IMR-90 (cell line): ENCODE measurements around the gene LRRC37A2. TPM values are rescaled to one million over a fixed set of nuclear protein-coding genes. Genes with fewer than 3 reads are reported as not detected.
"Not testable (repeated sequence)": the region's sequence is repeated elsewhere in the genome, so short reads cannot be mapped to it uniquely, and the experiment has no call there.

ENCODE experiments used
- ATAC-seq: fragments of 200-7000 bp; cut with Tn5 transposase; 2 replicates; pipeline ENCODE4 v1.9.1; 2020; ENCODE audit warnings: low read depth, mild to moderate bottlenecking, moderate library complexity
- BruUV-seq: library from RNA; stranded (reverse); fragments of 400-500 nt; replicated peaks from 2 replicates; lab custom pipeline; 2021; lab: Mats Ljungman, UMichigan
- CTCF ChIA-PET: fragments of 300-600 bp; formaldehyde crosslinking; extraction: SDS; loops from one replicate; lab custom pipeline; 2021; ENCODE audit warnings: antibody characterized with exemption; lab: Yijun Ruan, JAX
- POLR2A ChIA-PET: fragments of 300-600 bp; sonication (Branson Sonifier 250); formaldehyde crosslinking; loops from one replicate; lab custom pipeline; 2022; ENCODE audit warnings: antibody characterized with exemption; ENCODE audit not compliant: unreplicated experiment; lab: Charles Lee
- DNase-seq: peaks from one replicate; pipeline ENCODE4 v3.0.0; 2013
- H2AFZ ChIP-seq: replicated peaks from 2 replicates; pipeline ENCODE3; 2013; ENCODE audit warnings: low read length, mild to moderate bottlenecking; ENCODE audit not compliant: poor library complexity
- H2AK5ac ChIP-seq: 2 replicates; pipeline ENCODE4 v1.6.1; 2013; ENCODE audit warnings: low read depth, low read length, inconsistent platforms
- H2AK9ac ChIP-seq: replicated peaks from 2 replicates; pipeline ENCODE3; 2013; ENCODE audit warnings: mild to moderate bottlenecking, low read depth, low read length, moderate library complexity; ENCODE audit not compliant: poor library complexity
- H2BK120ac ChIP-seq: 2 replicates; pipeline ENCODE4 v1.6.1; 2013; ENCODE audit warnings: low read depth, low read length, inconsistent platforms
- H2BK15ac ChIP-seq: 3 replicates; pipeline ENCODE4 v1.6.1; 2013; ENCODE audit warnings: low read depth, low read length, inconsistent platforms
- H2BK20ac ChIP-seq: 2 replicates; pipeline ENCODE4 v1.6.1; 2013; ENCODE audit warnings: low read depth, mild to moderate bottlenecking, inconsistent platforms, low read length, moderate library complexity
- H2BK5ac ChIP-seq: 2 replicates; pipeline ENCODE4 v1.6.1; 2013; ENCODE audit warnings: mild to moderate bottlenecking, low read depth, low read length, inconsistent platforms; ENCODE audit not compliant: poor library complexity, severe bottlenecking
- H3K14ac ChIP-seq: replicated peaks from 2 replicates; pipeline ENCODE4 v1.6.1; 2013; ENCODE audit warnings: low read depth, low read length, inconsistent platforms
- H3K18ac ChIP-seq: 2 replicates; pipeline ENCODE4 v1.6.1; 2013; ENCODE audit warnings: low read depth, low read length, control low read depth
- H3K23ac ChIP-seq: 2 replicates; pipeline ENCODE4 v1.6.1; 2013; ENCODE audit warnings: low read depth, low read length, inconsistent platforms
- H3K27ac ChIP-seq: 2 replicates; pipeline ENCODE4 v1.5.1; 2013; ENCODE audit warnings: mild to moderate bottlenecking, control low read depth, low read length; ENCODE audit not compliant: insufficient read depth
- H3K27me3 ChIP-seq: 2 replicates; pipeline ENCODE4 v1.6.1; 2013; ENCODE audit warnings: low read length; ENCODE audit not compliant: control insufficient read depth, insufficient read depth
- H3K36me3 ChIP-seq: 2 replicates; pipeline ENCODE4 v1.6.1; 2013; ENCODE audit warnings: low read length, mixed read lengths; ENCODE audit not compliant: control insufficient read depth, insufficient read depth
- H3K4ac ChIP-seq: 2 replicates; pipeline ENCODE4 v1.6.1; 2013; ENCODE audit warnings: low read depth, low read length, inconsistent platforms
- H3K4me1 ChIP-seq: 2 replicates; pipeline ENCODE4 v1.6.1; 2013; ENCODE audit warnings: low read length, mixed read lengths; ENCODE audit not compliant: control insufficient read depth, insufficient read depth
- H3K4me2 ChIP-seq: 2 replicates; pipeline ENCODE4 v1.6.1; 2013; ENCODE audit warnings: low read depth, mild to moderate bottlenecking, control low read depth, low read length, moderate library complexity
- H3K4me3 ChIP-seq: 2 replicates; pipeline ENCODE4 v1.5.1; 2013; ENCODE audit warnings: low read depth, mild to moderate bottlenecking, control low read depth, low read length, moderate library complexity; ENCODE audit not compliant: insufficient read depth
- H3K56ac ChIP-seq: 2 replicates; pipeline ENCODE4 v1.6.1; 2013; ENCODE audit warnings: low read length, inconsistent platforms; ENCODE audit not compliant: insufficient read depth; ENCODE audit errors: extremely low read depth
- H3K79me1 ChIP-seq, 2 experiments: 2 replicates each; pipeline ENCODE4 v1.6.1; 2013; ENCODE audit warnings: low read length in 2 of 2, inconsistent platforms in 1 of 2, low read depth in 1 of 2
- H3K9ac ChIP-seq: 2 replicates; pipeline ENCODE4 v1.6.1; 2013; ENCODE audit warnings: low read depth, low read length, control low read depth
- H3K9me1 ChIP-seq: 2 replicates; pipeline ENCODE4 v1.6.1; 2013; ENCODE audit warnings: low read length, inconsistent platforms; ENCODE audit not compliant: insufficient read depth
- H3K9me3 ChIP-seq: 2 replicates; pipeline ENCODE4 v1.6.1; 2013; ENCODE audit warnings: low read length; ENCODE audit not compliant: control insufficient read depth, insufficient read depth
- H4K20me1 ChIP-seq: 2 replicates; pipeline ENCODE4 v1.6.1; 2013; ENCODE audit warnings: low read length, inconsistent platforms; ENCODE audit not compliant: insufficient read depth
- H4K5ac ChIP-seq: 2 replicates; pipeline ENCODE4 v1.6.1; 2013; ENCODE audit warnings: mild to moderate bottlenecking, low read depth, low read length, control low read depth
- H4K8ac ChIP-seq, 2 experiments: 2 replicates each; pipeline ENCODE4 v1.6.1; 2013; ENCODE audit warnings: low read depth in 2 of 2, low read length in 2 of 2, control low read depth in 1 of 2, inconsistent platforms in 1 of 2
- H4K91ac ChIP-seq: 2 replicates; pipeline ENCODE4 v1.6.1; 2013; ENCODE audit warnings: low read depth, low read length, inconsistent platforms; ENCODE audit not compliant: insufficient read depth
- WGBS, 2 experiments: methylation state at CpG; one replicate each; pipeline versions ENCODE4 v1.1.5 to v1.1.7; 2013; ENCODE audit warnings: missing lambda C conversion rate in 2 of 2; ENCODE audit not compliant: insufficient read length in 1 of 2; ENCODE audit errors: extremely low coverage in 2 of 2; 5-methylcytosine and 5-hydroxymethylcytosine counted together
- dilution Hi-C: fragments of 300-500 bp; cut with HindIII; formaldehyde crosslinking; loops from one replicate; pipeline ENCODE4 v1.14.3; 2018; ENCODE audit warnings: low sequenced_read_pairs; ENCODE audit not compliant: unreplicated experiment
- in situ Hi-C: fragments of 300-500 bp; cut with MboI; formaldehyde crosslinking; loops from 3 replicates; pipeline ENCODE4 v1.14.3; 2019; ENCODE audit warnings: low sequenced_read_pairs, inconsistent platforms, mixed read lengths
- intact Hi-C: fragments of 100-400 bp; cut with micrococcal nuclease; formaldehyde crosslinking; loops from 2 replicates; pipeline ENCODE4 v1.10.0; 2022
- polyA plus RNA-seq, 3 experiments: library from polyadenylated mRNA; depleted of rRNA; stranded (reverse); fragments of >200 nt; gene quantifications; 2 replicates each; pipeline ENCODE4 v1.2.3, GENCODE V29; 2012; ENCODE audit warnings: low replicate concordance in 1 of 3
- total RNA-seq: library from RNA; depleted of rRNA; stranded (reverse); fragments of >200 nt; gene quantifications from 2 replicates; pipeline ENCODE4 v1.2.3, GENCODE V29; 2012

The LRRC37A2 gene
- total and polyA plus RNA-seq, 2 of the 4 experiments (the other 2 are of a cell fraction), result 2.7 to 3.2 TPM

DNA sequence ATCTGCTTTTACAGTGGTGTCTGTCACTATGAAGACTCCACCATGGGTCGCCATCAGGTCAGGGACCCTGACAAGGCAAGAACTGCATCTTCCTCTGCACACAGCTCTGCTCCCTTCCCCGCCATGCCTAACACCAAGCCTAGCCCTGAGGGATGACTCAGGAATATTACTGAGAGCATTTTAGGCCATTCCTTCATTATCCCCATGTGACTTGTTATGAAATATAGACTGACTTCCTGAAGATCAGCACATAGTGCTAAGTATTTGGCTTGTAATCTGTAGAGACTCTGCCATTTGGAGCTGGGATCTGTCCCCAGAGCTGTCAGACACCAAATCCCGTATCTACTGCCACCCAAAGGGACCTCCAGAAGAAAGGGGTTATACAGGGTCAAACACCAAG lies 47.8 kb downstream of the LRRC37A2 start:
- H3K9ac ChIP-seq, H3K27me3 ChIP-seq, H2BK5ac ChIP-seq, H3K27ac ChIP-seq, intact Hi-C loops, H2AFZ ChIP-seq, H3K9me1 ChIP-seq, BruUV-seq, H3K23ac ChIP-seq, POLR2A ChIA-PET, H2AK9ac ChIP-seq, CTCF ChIA-PET, H3K14ac ChIP-seq, H3K36me3 ChIP-seq, H2BK120ac ChIP-seq, in situ Hi-C loops, H3K4me1 ChIP-seq, DNase-seq, H3K4me3 ChIP-seq, H3K4ac ChIP-seq, H4K20me1 ChIP-seq, H2BK15ac ChIP-seq, H4K8ac ChIP-seq, dilution Hi-C loops, H3K79me1 ChIP-seq, H3K9me3 ChIP-seq, H4K5ac ChIP-seq, H3K4me2 ChIP-seq, H2AK5ac ChIP-seq, H3K18ac ChIP-seq, H2BK20ac ChIP-seq, H4K91ac ChIP-seq, H3K56ac ChIP-seq: not testable (repeated sequence)
- ATAC-seq, result peak; percentile 35
- no CpG with 5 or more reads among the region's 3 CpGs for WGBS, 2 experiments

DNA sequence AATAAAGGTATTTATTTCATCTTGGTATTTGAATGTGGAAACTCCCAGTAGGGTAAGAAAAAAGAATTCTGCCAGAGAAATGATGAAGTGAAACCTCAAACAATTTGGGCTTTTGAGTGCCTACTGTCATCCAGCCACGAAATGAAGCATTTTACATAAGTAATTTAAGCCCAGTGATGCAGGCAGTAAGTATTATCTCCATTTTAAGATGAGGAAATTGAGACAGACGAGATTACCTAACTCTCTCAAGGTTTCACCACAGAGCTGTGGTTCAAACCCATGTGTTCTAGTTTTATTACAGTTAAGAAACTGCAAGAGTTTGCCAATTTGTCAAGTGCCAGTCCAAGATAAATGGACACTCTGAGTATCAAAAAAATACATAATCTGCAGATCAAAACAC lies 54.0 kb downstream of the LRRC37A2 start:
- CTCF ChIA-PET, H2BK20ac ChIP-seq, H2BK15ac ChIP-seq, POLR2A ChIA-PET, H3K9me3 ChIP-seq, ATAC-seq, H3K56ac ChIP-seq, H3K4ac ChIP-seq, H2BK120ac ChIP-seq, dilution Hi-C loops, H3K27me3 ChIP-seq, H2AK9ac ChIP-seq, H2BK5ac ChIP-seq, H4K8ac ChIP-seq, H3K4me3 ChIP-seq, H3K36me3 ChIP-seq, DNase-seq, H3K9me1 ChIP-seq, H3K27ac ChIP-seq, H4K5ac ChIP-seq, H3K4me1 ChIP-seq, H3K4me2 ChIP-seq, H3K9ac ChIP-seq, H2AK5ac ChIP-seq, H4K20me1 ChIP-seq, H2AFZ ChIP-seq, H3K18ac ChIP-seq, H3K79me1 ChIP-seq, intact Hi-C loops, H3K23ac ChIP-seq, in situ Hi-C loops, H3K14ac ChIP-seq, H4K91ac ChIP-seq: not testable (repeated sequence)
- WGBS, 2 experiments, result no CpG with 5 or more reads among the region's 2 CpGs
- TSS peak; percentile 36 for BruUV-seq
